Karpas-422 (cell line): Measurements from ENCODE around the gene TMSB10. TPM values are rescaled to one million over a fixed set of nuclear protein-coding genes. Genes with fewer than 3 reads are reported as not detected.
A peak's percentile ranks its signal among the peaks of the same experiment; 100 is the strongest.

ENCODE experiments used
- DNase-seq: peaks from one replicate; pipeline ENCODE4 v3.0.0-alpha.2; 2015
- H2AFZ ChIP-seq: fragments of 200-600 bp; sonication (generic); 2 replicates; pipeline ENCODE4 v1.6.1; 2014; ENCODE audit warnings: antibody characterized with exemption, low read length, mixed read lengths
- H3K27ac ChIP-seq: fragments of 200-600 bp; sonication (generic); 2 replicates; pipeline ENCODE4 v1.5.1; 2014; ENCODE audit warnings: mild to moderate bottlenecking, low read length, moderate library complexity
- H3K27me3 ChIP-seq: fragments of 200-600 bp; sonication (generic); 2 replicates; pipeline ENCODE4 v1.6.1; 2014; ENCODE audit warnings: low read length, mixed read lengths
- H3K36me3 ChIP-seq: fragments of 200-600 bp; sonication (generic); 2 replicates; pipeline ENCODE4 v1.6.1; 2014; ENCODE audit warnings: low read length, mixed read lengths; ENCODE audit not compliant: insufficient read depth
- H3K4me1 ChIP-seq: fragments of 200-600 bp; sonication (generic); 2 replicates; pipeline ENCODE4 v1.6.1; 2014; ENCODE audit warnings: mild to moderate bottlenecking, low read length, mixed read lengths
- H3K4me2 ChIP-seq: fragments of 200-600 bp; sonication (generic); 2 replicates; pipeline ENCODE4 v1.6.1; 2014; ENCODE audit warnings: low read length, low read depth, mild to moderate bottlenecking; ENCODE audit not compliant: poor library complexity, severe bottlenecking
- H3K4me3 ChIP-seq: fragments of 200-600 bp; sonication (generic); 2 replicates; pipeline ENCODE4 v1.5.1; 2014; ENCODE audit warnings: mild to moderate bottlenecking, antibody characterized with exemption, low read length, mixed read lengths
- H3K79me2 ChIP-seq: fragments of 200-600 bp; sonication (generic); 2 replicates; pipeline ENCODE4 v1.6.1; 2014; ENCODE audit warnings: mild to moderate bottlenecking, low read length, mixed read lengths
- H3K9ac ChIP-seq: fragments of 200-600 bp; sonication (generic); 2 replicates; pipeline ENCODE4 v1.6.0; 2014; ENCODE audit warnings: low read length
- H3K9me2 ChIP-seq: fragments of 200-600 bp; sonication (generic), shearing (Covaris generic); replicated peaks from 2 replicates; pipeline ENCODE4 v1.6.0; 2014; ENCODE audit warnings: mild to moderate bottlenecking, low read length, moderate library complexity; ENCODE audit not compliant: insufficient read depth
- H3K9me3 ChIP-seq: fragments of 300-700, 200-600 bp; sonication (generic); 2 replicates; pipeline ENCODE4 v1.6.1; 2014; ENCODE audit warnings: low read length, mixed read lengths
- H4K20me1 ChIP-seq: fragments of 200-600 bp; sonication (generic); 2 replicates; pipeline ENCODE4 v1.6.1; 2014; ENCODE audit warnings: mild to moderate bottlenecking, antibody characterized with exemption, low read length, low read depth; ENCODE audit not compliant: insufficient read depth
- total RNA-seq: library from RNA; depleted of rRNA; stranded (reverse); fragments of >200 nt; shearing (Covaris generic); gene quantifications from 2 replicates; pipeline ENCODE4 v1.2.3, GENCODE V29; 2014; ENCODE audit warnings: low replicate concordance

Gene TMSB10
- total RNA-seq, 1 experiment from 2014 or later = 1,287 TPM

DNA sequence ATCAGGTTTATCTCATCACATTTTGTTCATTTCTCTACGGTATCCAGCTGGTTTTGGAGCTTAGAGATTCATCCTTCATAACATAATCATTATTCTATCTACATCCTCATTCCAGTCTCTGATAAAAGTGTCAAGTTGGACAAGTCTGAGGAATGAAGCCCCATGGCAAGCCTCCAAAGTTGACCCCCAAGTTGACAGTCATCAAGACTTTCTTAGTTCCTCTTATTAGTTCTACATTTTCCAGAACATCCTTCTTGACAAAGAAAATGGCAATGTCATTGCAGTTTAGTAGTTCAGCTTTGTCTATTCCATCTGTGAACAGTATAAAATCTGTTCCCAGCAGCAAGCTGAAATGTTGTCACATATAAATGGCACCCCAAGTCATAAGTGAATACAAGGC is 4.5 kb upstream of the TMSB10 start:
- Histone ChIP-seq H3K4me1 (peaks cover 28% of the 10 kb centered on the region), H3K4me2 (no peak overlapping the region), H3K27me3 (no peaks in the 10 kb centered on the region), H3K79me2 (peaks cover 4% of the 10 kb centered on the region; the same call in 1 of the 2 replicates), H3K27ac (no peak overlapping the region), H3K9me2 (no peaks in the 10 kb centered on the region; the same call in 1 of the 2 replicates), H4K20me1 (no peaks in the 10 kb centered on the region), H3K36me3 (no peaks in the 10 kb centered on the region), H3K9me3 (no peaks in the 10 kb centered on the region), H3K4me3 (no peak overlapping the region), H2AFZ (no peak overlapping the region), H3K9ac (no peak overlapping the region)
- no peak for DNase-seq

DNA sequence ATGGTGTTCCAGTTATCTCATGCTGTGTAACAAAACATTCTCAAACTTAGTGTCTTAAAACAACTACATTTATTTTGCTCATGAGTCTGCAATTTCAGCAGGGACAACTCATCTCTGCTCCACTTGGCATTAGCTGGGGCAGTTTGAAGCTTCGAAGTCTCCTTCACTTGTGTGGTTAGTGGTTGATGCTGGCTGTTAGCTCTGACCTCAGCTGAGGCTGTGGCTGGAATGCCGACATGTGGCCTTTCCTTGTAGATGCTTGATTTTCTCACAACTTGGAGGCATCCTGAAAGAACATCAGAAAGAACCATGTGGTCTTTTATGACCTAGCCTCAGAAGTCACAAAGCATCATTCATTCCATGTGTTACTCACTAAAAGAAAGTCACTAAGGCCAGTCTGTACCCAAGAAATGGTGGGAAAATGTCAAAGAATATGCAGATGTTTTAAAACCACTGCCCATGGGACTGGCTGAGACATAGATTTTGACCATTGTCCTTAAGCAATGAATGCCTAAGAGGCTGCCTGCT is 3.8 kb upstream of the TMSB10 start:
- DNase-seq = no peak
- H3K4me1 ChIP-seq = peaks cover 26% of the 10 kb centered on the region
- H3K27me3 ChIP-seq = no peaks in the 10 kb centered on the region
- no peak overlapping the region for H3K9ac ChIP-seq
- no peaks in the 10 kb centered on the region for H4K20me1 ChIP-seq
- H3K4me3 ChIP-seq = no peak overlapping the region
- H3K9me3 ChIP-seq = no peaks in the 10 kb centered on the region
- H3K36me3 ChIP-seq = no peaks in the 10 kb centered on the region
- peaks cover 8% of the 10 kb centered on the region; the same call in 1 of the 2 replicates for H3K79me2 ChIP-seq
- no peak overlapping the region for H2AFZ ChIP-seq
- no peaks in the 10 kb centered on the region; the same call in 1 of the 2 replicates for H3K9me2 ChIP-seq
- no peak overlapping the region for H3K4me2 ChIP-seq
- no peak overlapping the region for H3K27ac ChIP-seq

DNA sequence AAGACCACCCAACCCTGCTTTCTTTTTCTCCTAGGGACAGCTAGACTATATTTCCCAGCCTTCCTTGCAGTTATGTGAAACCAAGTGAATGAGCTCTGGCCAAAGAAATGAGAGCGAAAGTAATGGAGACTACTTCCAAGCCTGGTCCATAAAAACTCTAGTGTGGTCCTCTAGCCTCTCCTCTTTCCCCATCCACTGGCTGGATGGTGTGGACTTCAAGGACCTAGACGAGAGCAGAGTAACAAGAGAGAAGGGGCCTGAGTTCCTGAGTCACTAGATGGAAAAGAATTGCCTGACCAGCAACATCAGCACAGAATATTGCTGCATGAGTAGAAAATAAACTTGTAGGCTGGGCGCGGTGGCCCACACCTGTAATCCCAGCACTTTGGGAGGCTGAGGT is 2.9 kb upstream of the TMSB10 start:
- Histone ChIP-seq H3K27me3 (no peaks in the 10 kb centered on the region), H4K20me1 (no peaks in the 10 kb centered on the region), H3K36me3 (no peaks in the 10 kb centered on the region), H3K9ac (no peak overlapping the region), H2AFZ (no peak overlapping the region), H3K27ac (no peak overlapping the region), H3K9me3 (no peaks in the 10 kb centered on the region), H3K4me2 (no peak overlapping the region), H3K4me3 (no peak overlapping the region), H3K4me1 (peaks cover 32% of the 10 kb centered on the region), H3K9me2 (no peaks in the 10 kb centered on the region), H3K79me2 (peaks cover 8% of the 10 kb centered on the region; the same call in 1 of the 2 replicates)
- no peak for DNase-seq

DNA sequence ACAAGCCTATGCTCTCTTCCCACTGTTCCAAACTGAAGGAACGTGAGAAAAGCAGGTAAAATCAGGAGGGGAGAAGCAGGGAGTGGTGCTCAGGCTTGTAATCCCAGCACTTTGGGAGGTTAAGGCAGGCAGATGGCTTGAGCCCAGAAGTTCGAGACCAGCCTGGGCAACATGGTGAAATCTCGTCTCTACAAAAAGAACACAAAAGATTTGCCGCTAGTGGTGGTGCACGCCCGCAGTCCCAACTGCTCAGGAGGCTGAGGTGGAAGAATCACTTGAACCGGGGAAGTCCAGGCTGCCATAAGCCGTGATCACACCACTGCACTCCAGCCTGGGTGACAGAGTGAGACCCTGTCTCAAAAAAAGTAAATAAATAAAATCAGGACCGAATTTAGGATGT is 1.3 kb upstream of the TMSB10 start:
- H3K27me3 ChIP-seq = no peaks in the 10 kb centered on the region
- peak overlapping the region; percentile 94 for H3K4me2 ChIP-seq
- DNase-seq = no peak
- H3K36me3 ChIP-seq = no peaks in the 10 kb centered on the region
- H4K20me1 ChIP-seq = no peaks in the 10 kb centered on the region
- H3K9me3 ChIP-seq = no peaks in the 10 kb centered on the region
- peaks cover 8% of the 10 kb centered on the region; the same call in 1 of the 2 replicates for H3K79me2 ChIP-seq
- no peak overlapping the region for H3K9ac ChIP-seq
- H3K27ac ChIP-seq = no peak overlapping the region
- H2AFZ ChIP-seq = no peak overlapping the region
- peaks cover 21% of the 10 kb centered on the region for H3K4me1 ChIP-seq
- H3K9me2 ChIP-seq = no peaks in the 10 kb centered on the region
- no peak overlapping the region for H3K4me3 ChIP-seq

DNA sequence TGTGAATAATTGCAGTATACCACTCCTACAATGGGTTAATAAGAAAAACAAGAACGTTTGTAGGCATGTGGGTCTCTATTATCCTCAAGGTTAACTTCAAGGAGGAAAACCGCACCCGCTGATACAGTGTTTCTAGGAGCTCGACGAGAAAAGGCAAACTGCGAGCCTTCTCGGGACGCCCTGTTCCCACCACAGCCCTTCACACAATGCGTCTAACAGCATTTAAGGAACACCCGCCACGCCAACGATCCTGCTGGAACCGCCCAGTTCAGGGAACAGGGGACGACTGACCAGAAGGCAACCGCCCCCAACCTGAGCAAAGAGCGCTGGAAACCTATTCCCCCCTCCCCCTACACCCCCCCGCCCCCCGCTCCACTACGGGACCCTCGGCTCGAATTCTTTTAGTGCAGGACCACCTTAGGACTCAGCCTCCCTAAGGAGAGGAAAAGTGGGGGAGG is 710 bp upstream of the TMSB10 start:
- Histone ChIP-seq H3K27ac (no peak overlapping the region), H3K9me3 (no peaks in the 10 kb centered on the region), H3K9me2 (no peaks in the 10 kb centered on the region), H4K20me1 (no peaks in the 10 kb centered on the region), H3K4me2 (peak overlapping the region; percentile 94), H3K79me2 (peaks cover 8% of the 10 kb centered on the region; the same call in 1 of the 2 replicates), H3K36me3 (no peaks in the 10 kb centered on the region), H3K9ac (peak overlapping the region; percentile 82), H2AFZ (peak overlapping the region; percentile 97), H3K27me3 (no peaks in the 10 kb centered on the region), H3K4me1 (peaks cover 21% of the 10 kb centered on the region), H3K4me3 (peak overlapping the region; percentile 87)
- peak; percentile 45 for DNase-seq

DNA sequence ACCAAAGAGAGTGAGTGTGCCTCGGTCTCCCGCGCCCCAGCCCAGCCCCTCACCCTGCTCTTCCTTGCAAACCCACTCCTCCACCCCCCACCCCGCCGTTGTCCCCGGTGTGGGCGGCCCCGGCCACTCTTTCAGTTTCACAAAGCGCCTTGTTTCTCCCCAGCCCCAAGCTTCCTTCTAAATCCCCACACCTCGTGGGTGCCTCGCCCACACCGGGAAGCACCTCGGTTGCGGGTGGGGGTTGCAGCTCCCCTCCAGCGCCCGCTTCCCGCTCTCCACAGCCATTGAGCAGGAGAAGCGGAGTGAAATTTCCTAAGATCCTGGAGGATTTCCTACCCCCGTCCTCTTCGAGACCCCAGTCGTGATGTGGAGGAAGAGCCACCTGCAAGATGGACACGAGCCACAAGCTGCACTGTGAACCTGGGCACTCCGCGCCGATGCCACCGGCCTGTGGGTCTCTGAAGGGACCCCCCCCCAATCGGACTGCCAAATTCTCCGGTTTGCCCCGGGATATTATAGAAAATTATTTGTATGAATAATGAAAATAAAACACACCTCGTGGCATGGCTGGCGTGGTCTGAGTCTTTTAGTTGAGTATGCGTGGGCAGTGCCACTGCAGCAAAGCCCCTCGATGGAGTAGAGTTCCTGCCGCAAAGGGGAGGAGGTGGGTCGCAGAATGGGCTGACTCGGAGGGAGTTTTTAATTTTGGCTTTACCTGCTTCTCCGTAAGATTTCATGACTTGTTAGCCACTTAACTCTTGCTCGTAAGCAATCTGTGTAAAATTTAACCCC is 848 bp downstream of the TMSB10 start:
- Histone ChIP-seq H2AFZ (peak overlapping the region; percentile 31; the same call in 1 of the 2 replicates), H3K9ac (peak overlapping the region; percentile 82), H3K9me3 (no peaks in the 10 kb centered on the region), H3K9me2 (no peaks in the 10 kb centered on the region), H3K4me1 (peaks cover 21% of the 10 kb centered on the region), H3K79me2 (peaks cover 8% of the 10 kb centered on the region; the same call in 1 of the 2 replicates), H3K4me2 (peak overlapping the region; percentile 94), H3K36me3 (no peaks in the 10 kb centered on the region), H3K4me3 (peak overlapping the region; percentile 87), H4K20me1 (no peaks in the 10 kb centered on the region), H3K27ac (no peak overlapping the region), H3K27me3 (no peaks in the 10 kb centered on the region)
- DNase-seq = peak; percentile 66

DNA sequence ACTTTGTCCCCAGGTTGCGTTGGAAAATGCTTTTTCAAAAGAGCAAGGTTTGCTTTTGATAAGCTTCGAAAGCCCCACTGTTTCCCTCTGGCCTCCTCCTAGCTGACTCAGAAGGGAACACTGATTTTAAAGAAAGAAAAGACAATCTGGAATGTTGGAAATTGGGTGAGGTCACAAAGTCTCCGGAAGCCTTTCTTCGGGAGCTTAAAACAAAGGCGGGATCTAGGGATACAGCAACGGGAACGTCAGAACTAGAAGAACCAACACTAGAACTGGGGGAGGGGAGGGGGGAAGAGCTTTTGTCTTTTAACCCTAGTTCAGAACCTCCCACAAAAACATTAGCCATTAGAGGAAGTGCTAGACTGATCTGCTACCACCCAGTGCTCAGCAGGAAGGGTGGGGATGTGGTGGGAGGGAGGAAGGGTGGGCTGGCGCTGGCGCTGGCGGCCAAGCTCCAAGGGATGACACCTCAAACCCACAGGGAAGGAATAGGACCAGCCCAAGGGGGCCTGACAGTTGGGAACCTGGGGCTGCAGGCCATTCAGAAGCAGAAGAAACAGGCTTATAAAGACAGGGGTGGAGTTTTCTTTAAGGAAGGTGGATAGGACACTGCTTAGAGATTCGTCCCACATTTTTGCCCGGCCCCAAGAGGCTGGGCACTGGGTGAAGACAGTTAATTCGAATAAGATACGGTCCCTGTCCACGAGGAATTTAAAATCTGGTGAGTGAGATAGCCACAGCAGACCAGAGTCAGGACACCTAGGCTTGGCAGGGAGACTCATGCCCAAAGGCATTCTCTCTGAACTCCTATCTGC is 1.7 kb downstream of the TMSB10 start:
- Histone ChIP-seq H3K79me2 (peaks cover 8% of the 10 kb centered on the region; the same call in 1 of the 2 replicates), H3K9ac (peak overlapping the region; percentile 82)

More for the DNA sequence above, 1.7 kb downstream of the TMSB10 start:
- Histone ChIP-seq H3K4me3 (peak overlapping the region; percentile 87), H4K20me1 (no peaks in the 10 kb centered on the region), H3K36me3 (no peaks in the 10 kb centered on the region), H3K27me3 (no peaks in the 10 kb centered on the region), H2AFZ (no peak overlapping the region), H3K4me1 (peaks cover 21% of the 10 kb centered on the region), H3K4me2 (peak overlapping the region; percentile 94), H3K9me2 (no peaks in the 10 kb centered on the region), H3K27ac (no peak overlapping the region), H3K9me3 (no peaks in the 10 kb centered on the region)
- peak; percentile 75 for DNase-seq
